Measurements from ENCODE around the gene UQCC2. TPM values are rescaled to one million over a fixed set of nuclear protein-coding genes. Genes with fewer than 3 reads are reported as not detected.

Gene UQCC2
- polyA plus RNA-seq, 3 donors: 58.5 to 68.6 (median 65.6) TPM

Other genes with a start within 250 kb of the UQCC2 start
- 10 to 100 TPM; 21.0 to 24.1 (median 21.7) TPM for gene BAK1, start 131.4 kb downstream of the UQCC2 start, polyA plus RNA-seq (ENCODE audit: insufficient read length in 3 of 3)
- gene ITPR3, start 90.4 kb downstream of the UQCC2 start, polyA plus RNA-seq (ENCODE audit: insufficient read length in 3 of 3): 10 to 100 TPM in 1 of 3 donors, 1 to 10 TPM in 2; 7.2 to 12.4 (median 8.6) TPM
- gene IP6K3, start 35.2 kb upstream of the UQCC2 start, polyA plus RNA-seq (ENCODE audit: insufficient read length in 3 of 3): 1 to 10 TPM in 2 of 3 donors, under 1 TPM in 1; 0.93 to 1.1 (median 1.1) TPM
- 10 to 100 TPM; 65.9 to 78.7 (median 66.1) TPM for gene LEMD2, start 77.4 kb upstream of the UQCC2 start, polyA plus RNA-seq (ENCODE audit: insufficient read length in 3 of 3)
- 1 to 10 TPM; 1.5 to 2.2 (median 1.9) TPM for gene MLN, start 92.3 kb upstream of the UQCC2 start, polyA plus RNA-seq (ENCODE audit: insufficient read length in 3 of 3)

All from renal cortex interstitium (tissue), 3 donors.